ENCODE measurements around the gene LMX1A. TPM values are rescaled to one million over a fixed set of nuclear protein-coding genes. Genes with fewer than 3 reads are reported as not detected.
A peak's percentile ranks its signal among the peaks of the same experiment; 100 is the strongest.

Gene LMX1A
- total and polyA plus RNA-seq, 2 experiments from 2014 or later = not detected

GRCh38 chr1:165235155-165235776 lies 121.2 kb downstream of the LMX1A start:
- H3K27me3 ChIP-seq (ENCODE audit: insufficient read depth) = peaks cover 88% of the 10 kb centered on the region
- peaks cover 4% of the 10 kb centered on the region; the same call in 1 of the 2 replicates for H3K4me1 ChIP-seq (ENCODE audit: insufficient read depth)

More at GRCh38 chr1:165235155-165235776, 121.2 kb downstream of the LMX1A start:
- Mint-ChIP-seq H3K27me3 (ENCODE audit: insufficient read depth, low read depth, poor library complexity) (peaks cover 57% of the 10 kb centered on the region), H3K9me3 (no peaks in the 10 kb centered on the region), H3K4me1 (peaks cover 15% of the 10 kb centered on the region), H3K27ac (no peak overlapping the region), H3K36me3 (ENCODE audit: low read depth) (no peaks in the 10 kb centered on the region), H3K4me3 (peak overlapping the region; percentile 79)
- no peaks in the 10 kb centered on the region for H3K9me2 ChIP-seq (ENCODE audit: insufficient read depth)
- peak overlapping the region; percentile 72 for H3K4me3 ChIP-seq
- H3K4me2 ChIP-seq = peak overlapping the region; percentile 88
- TF ChIP-seq ETS1 (IDR thresholded peaks at IDR 0.05) = no peak
- no peak for TF ChIP-seq REST (IDR thresholded peaks at IDR 0.05; ENCODE audit: unreplicated experiment)
- no peak for TF ChIP-seq ZNF331 (CRISPR knock-in tag; IDR thresholded peaks at IDR 0.05; ENCODE audit: low read depth)
- no peak for TF ChIP-seq ZNF462 (CRISPR knock-in tag; IDR thresholded peaks at IDR 0.05)
- TF ChIP-seq CTCF (conservative IDR thresholded peaks at IDR 0.05; ENCODE audit: low read depth in 2 of 2) = peak in 1 of 2 experiments; percentile 15; a peak in 1 of 4 replicates
- no peak for TF ChIP-seq POLR2AphosphoS5 (IDR thresholded peaks at IDR 0.05; ENCODE audit: low read depth)
- TF ChIP-seq JUNB (IDR thresholded peaks at IDR 0.05; ENCODE audit: unreplicated experiment) = no peak
- TF ChIP-seq CREB1 (CRISPR knock-in tag; IDR thresholded peaks at IDR 0.05; ENCODE audit: low read depth) = peak; percentile 76
- no peak for TF ChIP-seq NANOG (IDR thresholded peaks at IDR 0.05; ENCODE audit: borderline replicate concordance)
- no peak for TF ChIP-seq STAT1 (IDR thresholded peaks at IDR 0.05; ENCODE audit: unreplicated experiment)
- TF ChIP-seq EZH2phosphoT487 (IDR thresholded peaks at IDR 0.05; ENCODE audit: unreplicated experiment) = no peak
- TF ChIP-seq ZNF114 (CRISPR knock-in tag; IDR thresholded peaks at IDR 0.05) = no peak
- TF ChIP-seq EZH2 (IDR thresholded peaks at IDR 0.05; ENCODE audit: low read depth, unreplicated experiment) = no peak
- no peaks in the 10 kb centered on the region for H3K79me2 ChIP-seq (replicated peaks; ENCODE audit: insufficient read depth)
- H3K36me3 ChIP-seq (ENCODE audit: insufficient read depth) = no peaks in the 10 kb centered on the region
- H4K20me1 ChIP-seq (replicated peaks; ENCODE audit: insufficient read depth) = no peaks in the 10 kb centered on the region; the same call in 1 of the 2 replicates
- ATAC-seq = peak; percentile 78
- no peaks in the 10 kb centered on the region for H3F3A ChIP-seq (replicated peaks; ENCODE audit: low read depth)
- H2AFZ ChIP-seq = peak overlapping the region; percentile 97
- H3K27ac ChIP-seq (ENCODE audit: low read depth) = no peak overlapping the region
- peak; percentile 67 for DNase-seq (ENCODE audit: low spot score)

Measured in GM23338 (cell line).